HG02981 (cell line): Measurements from ENCODE around the gene INSYN1.
"Not testable (repeated sequence)": the region's sequence is repeated elsewhere in the genome, so short reads cannot be mapped to it uniquely, and the experiment has no call there.

Experiments
- ATAC-seq: cut with Tn5 transposase; IDR thresholded peaks from one replicate; pipeline ENCODE4 v1.9.1; 2021; ENCODE audit warnings: mild to moderate bottlenecking, moderate library complexity; ENCODE audit not compliant: unreplicated experiment

INSYN1 gene

DNA sequence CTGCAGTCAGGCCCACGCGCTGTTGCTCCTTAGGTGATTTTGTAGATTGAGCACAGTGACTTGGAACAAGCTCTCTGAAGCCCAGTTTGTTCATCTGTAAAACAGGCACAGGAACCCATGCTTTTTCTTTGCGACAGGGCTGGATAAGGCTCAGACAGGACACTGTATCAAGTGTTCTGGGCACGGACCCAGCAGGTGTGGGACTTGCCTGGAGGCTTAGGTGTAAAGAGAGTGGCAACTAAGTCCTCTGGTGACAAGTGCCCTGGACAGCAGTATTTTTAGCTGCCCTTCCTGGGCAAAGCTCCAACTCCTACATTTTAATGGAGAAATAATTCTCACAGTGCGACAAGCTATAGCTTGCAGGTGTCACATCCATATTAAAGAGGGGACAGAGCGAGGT lies 36.7 kb downstream of the INSYN1 start:
- no peak for ATAC-seq

DNA sequence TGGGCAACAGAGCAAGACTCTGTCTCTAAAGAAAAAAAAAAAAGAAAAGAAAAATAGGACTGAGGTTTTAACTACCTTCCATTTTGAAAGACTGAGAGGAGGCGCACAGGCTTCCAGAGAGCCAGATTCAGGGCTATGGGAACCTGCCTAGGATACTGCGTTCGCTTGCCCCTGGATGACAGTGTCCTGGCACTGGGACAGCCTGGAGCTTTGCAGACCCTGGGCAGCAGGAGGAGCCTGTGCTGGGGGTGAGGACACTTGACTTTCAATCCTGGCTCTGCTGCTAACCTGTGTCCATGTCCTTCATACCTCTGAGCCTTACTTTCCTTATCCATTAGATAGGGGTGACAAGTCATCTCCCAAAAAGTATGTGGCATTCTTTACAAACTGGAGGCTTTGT lies 37.7 kb downstream of the INSYN1 start:
- ATAC-seq = no peak

- no peak for ATAC-seq
These were observed 38.4 kb downstream of the INSYN1 start for GRCh38 chr15:73714695-73715301.

- no peak for ATAC-seq
These were observed 41.0 kb downstream of the INSYN1 start for GRCh38 chr15:73712107-73712506.

GRCh38 chr15:73711526-73711925 lies 41.6 kb downstream of the INSYN1 start:
- no peak for ATAC-seq

GRCh38 chr15:73710321-73710720 lies 42.8 kb downstream of the INSYN1 start:
- no peak for ATAC-seq

DNA sequence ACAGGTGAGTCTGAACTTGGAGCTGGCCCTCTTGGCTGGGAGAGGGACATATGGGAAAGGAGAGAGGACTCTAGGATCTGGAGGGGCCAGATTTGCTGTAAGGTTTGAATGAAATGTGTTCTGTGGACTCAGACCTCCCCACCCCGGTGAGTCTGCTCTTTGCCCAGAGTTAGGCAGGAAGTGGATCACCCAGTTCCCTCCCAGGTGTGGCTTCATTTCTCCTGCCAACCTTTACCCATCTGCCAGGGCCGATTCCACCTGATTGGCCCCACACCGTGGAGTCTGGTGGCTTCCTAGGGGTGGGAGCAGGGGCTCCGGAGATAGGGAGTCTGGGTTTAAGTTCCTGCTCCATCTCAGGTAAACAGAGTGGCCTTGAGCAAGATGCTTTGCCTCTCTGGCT lies 43.5 kb downstream of the INSYN1 start:
- no peak for ATAC-seq

- ATAC-seq = no peak
These were observed 43.9 kb downstream of the INSYN1 start for GRCh38 chr15:73709241-73709640.

- no peak for ATAC-seq
These were observed 44.5 kb downstream of the INSYN1 start for GRCh38 chr15:73708691-73709090.

DNA sequence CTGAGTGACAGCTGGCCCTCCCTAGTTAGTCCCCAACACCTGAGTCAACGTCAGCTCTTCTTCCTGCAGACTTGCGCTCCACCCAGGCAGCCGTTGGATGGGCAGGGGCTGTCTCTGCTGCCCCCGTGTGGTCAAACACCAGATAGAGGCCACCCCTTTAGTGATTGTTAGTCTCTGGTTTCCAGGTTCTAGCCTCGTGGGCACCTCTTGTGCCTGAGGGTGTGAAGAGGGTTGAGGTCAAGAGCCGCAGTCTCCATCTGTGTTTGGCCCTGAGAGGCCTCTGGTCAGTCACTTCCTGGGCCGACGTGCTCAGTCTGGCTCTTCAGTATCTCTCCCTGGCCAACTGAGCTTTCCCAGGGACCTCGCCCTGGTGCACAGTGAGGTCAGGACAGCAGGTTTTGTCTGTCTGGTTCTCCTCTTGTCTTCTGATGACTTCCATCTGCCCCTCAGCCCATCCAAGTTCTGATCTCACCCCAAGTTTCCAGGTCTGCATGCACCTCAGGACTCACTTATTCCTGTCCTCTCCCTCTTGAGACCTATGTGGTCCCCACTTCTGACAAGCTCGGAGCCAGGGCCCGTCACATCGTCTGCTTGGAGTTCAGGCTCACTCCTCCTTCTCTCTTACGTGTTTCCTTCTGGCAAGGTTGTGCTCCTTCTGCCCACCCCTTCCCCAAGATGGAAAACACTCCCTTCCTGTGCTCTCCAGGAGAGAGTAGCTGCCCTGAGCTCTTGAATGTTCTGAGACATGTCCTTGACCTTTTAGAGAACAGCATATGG lies 48.1 kb downstream of the INSYN1 start:
- ATAC-seq = peak; percentile 60

- ATAC-seq = not testable (repeated sequence)
These were observed 48.8 kb downstream of the INSYN1 start for GRCh38 chr15:73704142-73704868.

DNA sequence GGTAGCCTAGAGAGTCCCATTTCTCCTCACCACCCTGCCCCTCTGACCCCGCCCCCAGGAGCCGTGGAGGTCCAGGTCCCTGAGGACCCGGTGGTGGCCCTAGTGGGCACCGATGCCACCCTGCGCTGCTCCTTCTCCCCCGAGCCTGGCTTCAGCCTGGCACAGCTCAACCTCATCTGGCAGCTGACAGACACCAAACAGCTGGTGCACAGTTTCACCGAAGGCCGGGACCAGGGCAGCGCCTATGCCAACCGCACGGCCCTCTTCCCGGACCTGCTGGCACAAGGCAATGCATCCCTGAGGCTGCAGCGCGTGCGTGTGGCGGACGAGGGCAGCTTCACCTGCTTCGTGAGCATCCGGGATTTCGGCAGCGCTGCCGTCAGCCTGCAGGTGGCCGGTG lies 49.5 kb downstream of the INSYN1 start:
- ATAC-seq = not testable (repeated sequence)

GRCh38 chr15:73702311-73703239 lies 50.6 kb downstream of the INSYN1 start:
- not testable (repeated sequence) for ATAC-seq

GRCh38 chr15:73700041-73700842 lies 52.9 kb downstream of the INSYN1 start:
- no peak for ATAC-seq

DNA sequence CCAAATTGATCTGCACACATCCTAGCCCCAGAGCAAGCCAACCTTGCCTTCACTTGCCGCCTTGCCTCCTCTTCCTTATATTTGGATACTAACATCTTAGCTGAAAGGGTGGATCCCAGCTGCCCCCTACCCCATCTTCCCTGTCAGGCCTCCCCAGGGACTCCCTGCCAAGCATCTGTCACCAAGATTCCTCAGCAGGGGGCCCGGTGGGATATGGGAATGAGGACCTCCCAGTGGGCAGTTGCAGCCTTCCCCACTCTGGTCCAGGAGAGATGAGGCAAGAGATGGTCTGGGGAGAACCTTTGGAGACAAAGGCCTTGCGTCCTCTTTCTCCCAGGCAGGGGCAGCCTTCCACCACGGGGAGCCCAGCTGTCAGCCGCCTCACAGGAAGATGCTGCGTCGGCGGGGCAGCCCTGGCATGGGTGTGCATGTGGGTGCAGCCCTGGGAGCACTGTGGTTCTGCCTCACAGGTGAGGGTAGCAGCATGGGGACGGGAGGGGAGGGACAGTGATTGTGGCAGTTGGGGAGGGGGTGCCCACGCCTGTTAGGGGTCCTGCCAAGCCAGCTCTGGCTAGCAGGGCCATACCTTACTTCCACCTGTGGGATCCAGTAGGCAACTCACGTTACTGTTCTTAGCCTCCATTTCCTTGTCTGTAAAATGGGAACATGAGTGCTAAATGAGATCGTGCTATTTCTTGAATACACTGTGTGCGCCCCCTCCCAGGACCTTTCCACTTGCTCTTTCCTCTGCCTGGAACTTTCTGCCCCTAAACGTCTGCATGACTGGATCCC lies 53.7 kb downstream of the INSYN1 start:
- ATAC-seq = no peak

GRCh38 chr15:73697033-73697467 lies 56.1 kb downstream of the INSYN1 start:
- ATAC-seq = peak; percentile 83

- no peak for ATAC-seq
These were observed 56.5 kb downstream of the INSYN1 start for GRCh38 chr15:73696641-73697001.

GRCh38 chr15:73695773-73696640 lies 57.1 kb downstream of the INSYN1 start:
- no peak for ATAC-seq
